ENCODE data around the gene DHRS3.
A peak's percentile ranks its signal among the peaks of the same experiment; 100 is the strongest.

DHRS3 gene

DNA sequence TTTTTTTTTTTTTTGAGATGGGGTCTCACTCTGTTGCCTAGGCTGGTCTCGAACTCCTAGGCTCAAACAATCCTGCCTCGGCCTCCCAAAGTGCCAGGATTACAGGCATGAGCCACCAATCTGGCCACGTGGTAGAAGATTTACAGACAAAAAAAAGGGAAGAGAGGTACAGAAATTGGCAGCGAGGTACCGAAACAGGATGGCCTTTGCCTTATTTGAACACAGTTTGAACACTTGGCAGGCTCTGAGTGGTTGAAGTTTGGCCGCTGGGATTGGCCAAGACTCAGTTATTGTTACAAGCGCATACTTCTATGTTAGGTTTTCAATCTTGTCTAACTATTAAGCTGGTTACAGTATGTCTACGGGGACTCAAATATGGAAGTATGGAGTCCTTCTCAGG is 19.7 kb upstream of the DHRS3 start:
- no peak for DNase-seq

DNA sequence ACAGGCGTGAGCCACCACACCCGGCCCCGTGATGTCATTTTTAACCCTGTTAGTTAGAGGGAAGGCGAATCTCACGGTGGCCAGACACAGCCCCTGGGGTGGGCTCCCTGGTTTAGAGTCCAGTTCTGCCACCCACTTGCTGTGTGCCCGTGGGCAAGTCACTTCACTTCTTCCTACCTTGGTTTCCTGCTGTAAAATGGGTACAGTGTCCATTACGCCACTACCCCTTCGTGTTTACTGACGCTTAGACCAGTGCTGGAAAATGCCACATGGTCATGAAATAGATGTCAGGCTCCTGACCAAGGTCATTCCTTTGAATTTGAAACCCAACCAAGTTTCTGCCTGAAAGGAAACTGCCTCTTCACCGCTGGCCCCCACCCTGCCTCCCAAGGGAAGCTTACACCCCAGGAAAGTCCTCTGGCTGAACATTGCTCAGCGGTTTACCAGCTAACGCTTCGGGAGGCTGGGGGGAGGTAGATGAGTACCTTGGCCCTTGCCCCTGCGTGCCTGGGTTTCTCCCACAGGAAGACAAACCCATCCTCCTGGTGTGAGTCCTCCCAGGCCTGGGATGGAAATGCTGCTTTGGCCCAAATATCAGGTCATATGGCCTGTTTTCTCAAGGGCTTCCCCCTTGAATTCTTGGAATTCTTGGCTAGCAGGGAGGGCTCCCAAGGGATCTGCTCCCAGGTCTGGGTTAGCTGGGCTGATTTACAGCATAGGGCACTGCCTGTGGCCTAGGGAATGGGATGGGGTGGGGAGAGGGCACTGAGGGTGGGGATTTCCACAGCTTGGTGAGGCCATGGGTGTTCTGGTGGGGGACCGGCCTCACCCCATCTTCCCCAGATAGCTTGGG is 18.3 kb upstream of the DHRS3 start:
- no peak for DNase-seq

GRCh38 chr1:12634696-12635202 is 16.7 kb upstream of the DHRS3 start:
- no peak for DNase-seq

DNA sequence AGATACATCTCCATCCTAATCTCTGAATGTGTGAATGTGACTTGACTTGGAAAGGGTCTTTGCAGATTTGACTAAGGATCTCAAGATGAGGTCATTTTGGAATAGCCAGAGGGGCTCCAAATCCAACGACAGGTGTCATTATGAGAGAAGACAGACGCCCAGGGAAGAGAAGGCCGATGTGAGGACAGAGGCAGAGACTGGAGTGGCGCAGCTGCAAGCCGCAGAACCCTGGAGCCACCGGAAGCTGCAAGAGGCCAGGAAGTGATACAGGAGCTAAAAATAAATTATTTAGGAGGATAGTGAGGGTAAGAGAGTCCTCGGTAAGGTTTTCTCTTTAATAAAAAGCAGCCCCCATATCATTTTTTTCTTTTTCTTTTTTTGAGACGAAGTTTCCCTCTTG is 16.1 kb upstream of the DHRS3 start:
- no peak for DNase-seq

- DNase-seq: no peak
Measured at GRCh38 chr1:12631571-12631970, 13.6 kb upstream of the DHRS3 start.

DNA sequence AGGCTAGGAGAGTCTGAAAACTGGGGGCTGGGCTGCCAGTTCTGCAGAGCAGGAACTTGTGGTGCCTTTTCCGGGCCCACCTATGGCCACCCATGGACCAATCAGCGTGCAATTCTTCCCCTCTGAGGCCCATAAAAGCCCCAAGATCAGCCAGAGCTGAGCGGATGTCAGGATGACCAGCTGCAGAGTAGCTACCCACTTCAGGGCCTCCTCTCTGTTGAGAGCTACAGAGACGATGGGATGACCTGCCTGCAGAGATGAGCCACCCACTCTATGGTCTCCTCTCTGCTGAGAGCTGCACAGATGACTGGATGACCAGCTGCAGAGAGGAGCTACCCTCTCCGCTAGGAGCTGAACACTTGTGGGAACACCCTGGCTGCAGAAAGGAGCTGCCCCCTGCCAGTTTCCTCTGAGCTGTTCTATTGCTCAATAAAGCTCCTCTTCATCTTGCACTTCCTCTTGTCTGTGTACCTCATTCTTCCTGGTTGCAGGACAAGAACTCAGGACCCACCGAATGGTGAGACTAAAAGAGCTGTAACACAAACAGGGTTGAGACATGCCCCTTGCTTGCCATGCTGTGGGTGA is 13.0 kb upstream of the DHRS3 start:
- no peak for DNase-seq

- no peak for DNase-seq
Measured at GRCh38 chr1:12629985-12630760, 12.2 kb upstream of the DHRS3 start.

DNA sequence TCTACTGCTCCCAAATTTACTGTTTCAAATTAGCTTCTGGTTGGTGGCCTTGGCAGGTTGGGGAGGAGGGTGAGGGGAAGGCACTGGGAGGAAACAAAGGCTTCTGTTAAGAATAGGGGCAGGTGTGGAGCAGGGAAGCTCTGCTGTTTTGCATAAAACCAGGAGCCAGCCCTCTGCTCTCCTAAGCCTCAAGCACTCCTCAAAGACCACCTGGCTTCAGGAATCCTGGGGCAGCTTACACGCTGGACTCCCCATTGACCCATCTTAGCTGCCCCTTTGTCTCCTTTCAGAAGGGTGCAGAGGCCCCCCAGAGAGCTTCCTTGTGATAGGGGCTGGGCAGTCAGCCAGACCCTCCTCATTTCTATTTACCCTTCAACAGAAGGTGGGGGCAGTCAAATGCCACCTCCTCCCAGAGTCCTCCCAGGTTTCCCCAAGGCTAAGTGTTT is 11.5 kb upstream of the DHRS3 start:
- DNase-seq: no peak

- no peak for DNase-seq
Measured at GRCh38 chr1:12627296-12627695, 9.3 kb upstream of the DHRS3 start.

DNA sequence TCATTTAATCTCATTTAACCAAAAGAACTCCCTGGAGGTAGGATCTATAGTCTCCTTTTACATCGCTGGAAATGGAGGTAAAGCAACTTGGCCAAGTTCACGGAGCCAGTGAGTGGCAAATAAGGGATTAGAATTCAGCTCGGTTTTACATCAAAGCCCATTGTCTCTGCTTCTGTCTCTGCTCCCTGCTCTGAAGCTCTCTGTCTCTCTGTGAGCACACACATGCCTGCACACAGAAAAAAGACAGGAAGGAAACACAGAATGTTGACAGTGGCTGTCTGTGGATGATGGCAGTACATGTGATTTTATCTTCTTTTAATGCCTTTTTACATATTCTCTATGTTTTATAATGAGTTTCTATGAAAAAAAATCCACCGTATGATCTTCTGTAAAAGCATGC is 8.9 kb upstream of the DHRS3 start:
- DNase-seq: no peak

GRCh38 chr1:12625276-12625675 is 7.3 kb upstream of the DHRS3 start:
- DNase-seq: no peak

GRCh38 chr1:12622506-12622905 is 4.5 kb upstream of the DHRS3 start:
- DNase-seq: no peak

DNA sequence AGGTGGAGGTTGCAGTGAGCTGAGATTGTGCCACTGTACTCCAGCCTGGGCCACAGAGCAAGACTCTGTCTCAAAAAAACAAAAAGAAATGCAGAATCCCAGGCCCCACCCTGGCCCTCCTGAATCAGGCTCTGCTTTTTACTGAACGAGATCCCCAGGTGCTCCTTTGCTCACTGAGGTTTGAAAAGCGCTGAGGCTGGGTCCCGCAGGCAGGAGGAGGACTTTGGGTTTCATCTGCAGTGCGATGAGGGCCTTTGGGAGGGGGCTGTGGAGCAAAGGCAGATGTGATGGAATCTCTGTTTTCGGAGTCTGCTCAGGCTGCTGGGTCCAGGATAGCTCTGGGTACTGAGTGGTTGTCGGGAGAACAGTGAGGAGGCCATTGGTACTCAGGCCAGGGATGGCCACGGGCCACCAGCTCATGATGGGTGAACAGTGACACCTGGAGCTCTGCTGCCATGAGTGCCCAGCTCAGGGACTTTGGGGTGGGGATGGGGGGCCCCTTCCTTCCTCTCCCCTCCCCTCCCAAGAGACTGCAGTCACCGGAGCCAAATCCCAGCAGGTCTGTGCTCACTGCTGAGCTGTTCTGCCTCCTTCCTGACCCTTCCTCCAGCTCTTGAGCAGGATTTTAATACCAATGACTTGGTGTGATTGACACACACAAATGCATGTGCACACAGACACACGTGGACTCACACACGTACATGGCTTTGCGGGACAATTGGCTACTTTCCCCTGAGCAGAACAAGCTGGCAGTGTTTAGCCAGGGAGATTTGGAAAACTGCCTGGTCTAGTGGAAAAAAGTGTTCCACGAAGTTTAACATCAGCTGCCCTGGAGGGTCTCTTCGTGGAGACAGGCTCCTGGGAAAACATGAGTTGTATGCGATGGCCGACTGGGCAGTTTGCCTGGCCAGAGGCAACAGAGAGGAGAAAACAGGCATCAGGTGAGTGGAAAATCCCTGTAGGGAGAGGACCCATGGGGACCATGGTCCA is 3.6 kb upstream of the DHRS3 start:
- no peak for DNase-seq

DNA sequence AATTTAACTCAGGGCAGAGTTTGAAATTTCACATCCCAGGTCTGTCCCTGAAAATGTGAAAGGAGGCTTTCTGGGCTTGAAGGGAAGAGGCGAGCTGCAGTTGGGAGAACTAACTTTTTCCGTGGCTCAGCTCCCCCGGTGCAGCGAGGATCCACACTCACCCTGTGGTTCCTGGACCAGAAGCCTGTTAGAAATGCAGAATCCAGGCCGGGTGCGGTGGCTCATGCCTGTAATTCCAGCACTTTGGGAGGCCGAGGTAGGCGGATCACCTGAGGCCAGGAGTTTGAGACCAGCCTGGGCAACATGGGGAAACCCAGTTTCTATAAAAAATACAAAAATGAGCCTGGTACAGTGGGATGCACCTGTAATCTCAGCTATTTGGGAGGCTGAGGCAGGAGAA is 2.9 kb upstream of the DHRS3 start:
- no peak for DNase-seq

DNA sequence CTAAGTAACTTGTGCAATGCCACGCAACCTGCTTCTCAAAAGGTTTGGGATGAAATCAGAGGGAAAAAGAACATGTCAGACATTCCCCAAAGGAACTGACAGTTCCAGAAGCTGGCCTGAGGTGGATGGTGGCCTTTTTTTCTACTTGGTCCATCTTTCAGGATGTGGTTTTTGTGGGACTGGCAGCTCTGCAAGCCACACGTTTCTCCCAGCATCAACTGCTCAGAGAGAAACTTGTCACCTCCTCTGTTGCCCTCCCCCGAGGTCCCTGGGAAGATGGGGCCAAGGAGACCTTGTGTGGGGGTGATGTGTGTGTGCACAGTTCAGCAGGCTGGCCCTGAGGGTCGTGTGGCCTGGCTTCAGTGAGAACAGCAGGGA is 2.5 kb upstream of the DHRS3 start:
- no peak for DNase-seq

GRCh38 chr1:12619792-12620487 is 1.9 kb upstream of the DHRS3 start:
- DNase-seq: peak; percentile 50

GRCh38 chr1:12618965-12619791 is 1.2 kb upstream of the DHRS3 start:
- no peak for DNase-seq

- DNase-seq: peak; percentile 32
Measured at GRCh38 chr1:12618661-12618964, 603 bp upstream of the DHRS3 start.

DNA sequence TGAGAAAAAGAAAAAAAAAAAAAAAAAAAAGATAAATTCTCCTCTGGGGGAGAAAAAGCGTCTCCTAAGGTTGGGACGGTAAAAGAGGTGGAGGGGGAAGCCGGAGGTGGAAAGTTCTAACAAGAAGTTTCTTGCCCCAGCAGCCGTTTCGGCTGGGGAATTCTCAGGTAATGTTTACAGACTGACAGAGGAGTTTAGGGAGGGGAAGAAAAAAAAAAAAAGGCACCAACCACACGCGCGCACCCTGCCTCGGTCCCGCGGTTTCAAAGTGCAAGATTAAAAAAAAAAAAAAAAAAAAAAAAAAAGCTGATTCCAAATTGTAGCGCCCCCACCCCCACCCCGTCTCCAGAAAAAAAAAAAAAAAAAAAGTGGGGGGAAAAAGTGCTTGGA is 504 bp downstream of the DHRS3 start:
- DNase-seq: no peak

- DNase-seq: no peak
Measured at GRCh38 chr1:12616709-12617373, 1.2 kb downstream of the DHRS3 start.

Measured in DMS79 treated with DMSO at 0.1 percent for 48 hours (cell line).